HG03460 (cell line): ENCODE data around the gene CTU2.
"Not testable (repeated sequence)": the region's sequence is repeated elsewhere in the genome, so short reads cannot be mapped to it uniquely, and the experiment has no call there.

Experiments used
- ATAC-seq: cut with Tn5 transposase; IDR thresholded peaks from one replicate; pipeline ENCODE4 v1.9.1; 2021; ENCODE audit not compliant: unreplicated experiment

CTU2 gene

DNA sequence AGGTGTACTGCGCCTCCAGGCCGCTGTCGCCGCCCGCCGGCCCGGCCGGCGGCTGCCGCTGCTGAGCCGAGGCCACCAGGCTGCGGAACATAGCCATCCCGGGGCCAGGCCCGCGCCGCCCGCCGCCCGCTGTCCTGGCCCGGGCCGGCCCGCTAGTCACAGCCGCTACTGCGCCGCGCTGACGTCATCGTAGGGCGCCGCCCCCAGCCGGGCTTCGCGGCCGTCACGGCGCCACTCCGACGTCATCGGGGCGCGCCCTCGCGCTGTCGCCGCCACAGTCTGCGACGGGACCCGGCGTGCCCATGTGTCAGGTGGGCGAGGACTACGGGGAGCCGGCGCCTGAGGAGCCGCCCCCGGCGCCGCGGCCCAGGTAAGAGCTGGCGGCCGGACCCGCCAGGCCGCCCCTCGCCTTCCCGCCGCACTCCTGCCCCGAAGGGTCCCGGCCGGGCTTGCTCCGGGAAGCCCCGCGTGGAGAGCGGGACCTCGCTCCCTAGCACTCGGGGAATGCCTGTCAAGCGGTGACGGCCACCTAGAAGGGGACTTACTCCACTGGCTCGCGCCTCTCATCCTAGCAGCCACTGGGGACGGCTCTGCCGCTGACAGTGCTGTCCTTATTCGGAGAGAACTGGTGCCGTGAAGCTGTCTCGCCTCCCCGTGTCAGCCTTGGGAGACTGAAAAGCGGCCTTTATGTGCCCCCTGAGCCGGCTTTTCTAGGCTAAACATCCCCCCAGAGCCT, at the start of gene CTU2, which contains the start of gene RNF166:
CTU2 (plus strand) TSS at position 275 of the 736 bp plus-strand sequence; CDS start at position 303, 28 bp downstream.
RNF166 (minus strand) TSS at position 180 of the 736 bp plus-strand sequence; CDS start at position 97, 83 bp downstream.
- ATAC-seq: peak; percentile 60

DNA sequence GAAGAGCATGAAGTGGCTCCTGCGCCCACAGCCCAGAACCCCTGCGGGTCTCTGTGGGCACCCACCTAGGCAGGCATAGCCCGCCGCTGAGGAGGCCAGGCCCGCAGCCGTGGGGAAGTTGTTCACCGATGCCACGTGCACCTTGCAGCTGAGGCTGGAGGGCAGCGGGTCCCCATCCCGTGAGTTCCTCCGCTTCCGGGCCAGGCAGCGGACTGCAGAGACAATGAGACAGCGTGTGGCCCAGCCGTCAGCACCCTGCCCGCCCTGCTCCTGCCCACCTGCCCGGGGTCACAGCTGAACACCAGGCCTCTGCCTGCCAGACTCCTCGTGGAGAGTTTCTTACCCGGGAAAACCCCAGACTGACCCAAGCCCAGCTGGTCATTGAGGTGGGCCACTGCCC, 48.9 kb upstream of the CTU2 start:
- ATAC-seq: no peak

DNA sequence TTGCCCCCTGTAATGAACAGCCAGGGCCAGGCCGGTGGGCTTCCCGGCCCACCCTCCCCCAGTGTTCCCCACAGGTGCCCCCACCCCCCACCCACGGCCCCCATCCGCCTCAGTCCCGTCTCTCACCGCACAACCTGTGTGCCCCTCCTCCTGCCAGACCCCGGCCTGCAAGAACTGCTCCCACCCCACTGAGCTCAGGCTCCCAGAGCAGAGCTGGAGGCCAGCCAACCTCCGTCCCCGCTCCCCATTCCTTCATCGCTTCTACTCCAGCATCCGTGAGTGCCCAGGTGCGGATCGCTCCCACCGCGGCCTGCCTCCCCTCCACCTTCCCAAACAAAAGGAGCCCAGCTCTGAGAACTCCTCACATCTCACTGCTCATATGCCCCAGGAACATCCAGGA, 47.6 kb upstream of the CTU2 start:
- no peak for ATAC-seq

DNA sequence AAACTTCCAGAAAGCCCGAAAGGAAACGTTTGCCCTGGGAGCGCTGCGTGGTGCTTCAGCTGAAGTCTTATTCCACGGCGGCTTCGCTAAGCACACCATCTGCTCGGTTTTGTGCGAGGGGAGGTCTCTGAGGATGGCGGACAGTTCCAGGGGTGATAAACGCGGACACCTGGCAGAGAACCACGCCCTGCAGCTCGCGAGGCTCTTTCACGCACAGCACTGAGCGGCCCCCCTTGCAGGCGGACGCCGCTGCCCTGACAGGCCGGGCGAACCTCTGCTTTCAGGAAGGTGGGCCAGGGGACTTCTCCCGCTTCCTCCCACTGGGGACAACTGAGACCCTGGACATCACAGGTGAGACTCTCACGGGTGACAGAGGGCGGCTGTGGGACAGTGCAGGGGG, 47.1 kb upstream of the CTU2 start:
- ATAC-seq: no peak

DNA sequence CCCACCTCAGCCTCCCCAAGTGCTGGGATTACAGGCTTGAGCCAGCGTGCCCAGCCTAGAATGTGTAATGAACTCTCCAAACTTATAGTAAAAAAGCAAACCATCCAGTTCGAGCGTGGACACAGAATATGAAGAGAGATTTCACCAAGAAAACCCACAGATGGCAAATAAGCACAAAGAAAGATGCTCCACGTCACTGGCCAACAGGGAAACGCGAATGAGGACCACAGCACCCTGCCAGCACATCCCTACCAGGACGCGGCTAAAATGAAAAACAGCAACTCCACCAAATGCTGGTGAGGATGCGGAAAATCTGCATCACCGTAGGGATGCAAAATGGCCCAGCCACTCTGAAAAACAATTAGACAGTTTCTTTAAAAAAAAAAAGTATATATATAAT, 44.8 kb upstream of the CTU2 start:
- ATAC-seq: no peak

DNA sequence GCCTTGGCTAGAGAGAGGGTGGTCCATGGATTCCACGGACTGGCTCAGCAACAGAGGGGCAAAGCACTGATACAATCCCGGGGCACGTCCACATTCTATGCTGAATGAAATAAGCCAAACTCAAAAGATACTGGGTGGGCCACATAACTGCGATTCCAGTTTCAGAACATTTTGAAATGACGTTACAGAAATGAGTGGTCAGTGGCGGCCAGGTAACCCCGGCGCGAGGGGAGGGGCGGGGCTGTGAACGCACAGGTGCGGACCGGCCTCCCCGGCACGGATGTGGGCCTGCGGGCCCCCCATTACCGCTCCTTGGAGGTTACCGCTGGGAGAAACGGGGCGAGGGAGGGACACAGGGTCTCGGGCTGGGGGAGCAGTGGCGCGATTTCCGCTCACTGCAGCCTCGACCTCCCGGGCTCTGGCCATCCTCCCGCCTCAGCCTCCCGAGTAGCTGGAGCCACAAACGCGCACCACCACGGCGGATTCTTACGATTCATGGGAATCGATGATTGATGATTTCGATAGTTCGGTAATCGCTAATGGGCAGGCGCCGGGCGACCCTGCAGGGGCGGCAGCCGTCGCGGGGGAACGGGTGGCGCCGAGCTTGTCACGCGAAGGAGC, 44.0 kb upstream of the CTU2 start:
- ATAC-seq: no peak

DNA sequence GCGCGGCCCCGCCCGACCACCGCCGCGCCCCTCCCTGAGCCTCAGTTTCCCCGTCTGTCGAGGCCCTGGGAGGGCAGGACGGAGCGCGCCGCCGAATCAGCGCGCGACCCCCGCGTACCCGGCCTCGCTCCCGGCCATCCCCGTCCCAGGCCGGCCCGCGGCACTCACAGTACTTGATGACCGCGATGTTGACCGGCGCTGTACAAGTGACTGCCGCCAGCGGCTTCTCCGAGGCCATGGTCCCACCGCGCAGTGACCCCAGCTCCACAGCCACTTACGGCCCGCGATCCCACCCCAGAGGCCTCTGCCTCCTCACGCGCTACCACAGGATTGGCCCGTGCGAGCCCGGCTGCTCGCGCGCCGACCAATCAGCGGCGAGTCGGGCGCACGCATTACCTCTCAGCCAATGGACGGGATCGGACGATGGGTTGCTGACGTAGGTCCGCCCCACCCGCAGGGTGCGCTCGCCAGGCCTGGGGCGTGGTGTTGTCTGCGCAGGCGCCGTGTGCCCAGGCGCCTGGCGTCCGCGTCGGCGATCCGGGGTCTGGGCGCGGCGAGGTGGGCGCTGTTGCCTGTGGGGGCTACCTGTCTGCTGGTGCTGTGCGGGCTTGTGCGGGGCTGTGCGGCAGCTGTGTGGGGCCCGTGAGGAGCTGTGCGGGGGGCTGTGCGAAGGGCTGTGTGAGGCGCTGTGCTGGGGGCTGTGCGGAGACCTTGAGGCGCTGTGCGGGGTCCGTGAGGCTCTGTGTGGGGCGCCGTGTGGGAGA, 43.3 kb upstream of the CTU2 start, which contains the start of gene MVD:
MVD (minus strand) TSS at position 249 of the 764 bp plus-strand sequence; CDS start at position 238, 11 bp downstream.
- ATAC-seq: peak; percentile 90

DNA sequence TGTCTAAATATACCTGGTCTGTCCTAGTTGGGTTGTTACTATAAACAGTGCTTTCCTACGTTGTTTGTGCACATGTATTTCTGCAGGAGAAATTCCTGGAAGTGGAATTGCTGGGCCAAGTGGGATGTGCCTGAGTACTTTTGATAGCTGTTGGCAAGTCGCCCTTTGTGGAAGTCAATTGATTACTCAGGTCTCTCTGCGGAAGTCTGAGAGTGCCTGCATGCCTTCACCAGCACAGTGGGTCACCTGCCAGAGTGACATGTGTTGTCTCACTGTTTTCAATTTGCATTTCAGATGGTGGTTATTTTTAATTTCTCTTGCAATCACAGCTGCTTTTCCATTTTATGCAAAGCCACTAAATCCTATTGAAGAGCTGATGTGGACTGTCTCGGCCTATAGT, 41.2 kb upstream of the CTU2 start:
- ATAC-seq: no peak

DNA sequence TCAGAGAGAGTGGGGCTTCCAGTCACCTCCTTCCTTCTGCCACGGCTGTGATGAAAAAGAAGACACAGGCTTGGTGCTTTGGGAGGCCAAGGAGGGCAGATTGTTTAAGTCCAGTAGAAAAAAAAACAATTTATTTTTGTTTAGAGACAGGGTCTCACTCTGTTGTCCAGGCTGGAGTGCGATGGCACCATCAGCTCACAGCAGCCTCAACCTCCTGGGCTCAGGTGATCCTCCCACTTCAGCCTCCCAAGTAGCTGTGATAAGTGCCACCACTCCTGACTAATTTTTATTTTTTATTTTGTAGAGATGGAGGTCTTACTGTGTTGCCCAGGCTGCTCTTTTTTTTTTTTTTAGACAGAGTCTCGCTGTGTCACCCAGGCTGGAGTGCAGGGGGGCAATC, 40.7 kb upstream of the CTU2 start:
- ATAC-seq: no peak

DNA sequence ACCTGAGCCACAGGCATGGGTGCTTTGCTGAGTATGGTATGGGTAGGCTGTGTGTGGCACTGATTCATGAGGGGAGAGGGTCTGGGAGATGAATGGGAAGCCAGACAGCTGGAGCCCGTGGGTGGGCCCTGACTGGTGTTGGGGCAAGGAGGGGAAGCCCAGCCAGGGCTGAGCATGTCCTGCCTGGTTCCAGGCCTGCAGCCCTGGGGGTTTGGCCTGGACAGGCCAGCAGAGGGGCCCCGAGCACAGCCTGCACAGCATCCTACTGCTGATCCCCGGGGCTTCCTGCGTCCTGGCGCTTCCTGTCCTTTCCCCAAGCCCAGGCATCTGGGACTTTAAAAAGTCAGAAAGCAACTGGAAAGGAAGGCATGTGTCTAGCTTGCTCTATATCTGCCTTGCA, 38.8 kb upstream of the CTU2 start:
- no peak for ATAC-seq

DNA sequence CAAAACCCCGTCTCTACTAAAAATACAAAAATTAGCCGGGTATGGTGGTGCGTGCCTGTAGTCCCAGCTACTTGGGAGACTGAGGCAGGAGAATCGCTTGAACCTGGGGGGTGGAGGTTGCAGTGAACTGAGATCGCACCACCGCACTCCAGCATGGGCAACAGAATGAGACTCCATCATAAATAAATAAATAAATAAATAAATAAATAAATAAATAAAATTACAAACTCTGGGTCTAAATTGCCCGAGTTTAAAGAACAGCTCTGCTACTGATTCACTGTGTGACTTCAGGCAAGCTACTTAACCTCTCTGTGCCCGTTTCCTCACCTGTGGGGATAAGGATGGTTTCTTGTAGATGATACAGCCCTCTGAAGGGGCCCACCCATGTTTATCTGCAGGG, 36.8 kb upstream of the CTU2 start:
- ATAC-seq: not testable (repeated sequence)

DNA sequence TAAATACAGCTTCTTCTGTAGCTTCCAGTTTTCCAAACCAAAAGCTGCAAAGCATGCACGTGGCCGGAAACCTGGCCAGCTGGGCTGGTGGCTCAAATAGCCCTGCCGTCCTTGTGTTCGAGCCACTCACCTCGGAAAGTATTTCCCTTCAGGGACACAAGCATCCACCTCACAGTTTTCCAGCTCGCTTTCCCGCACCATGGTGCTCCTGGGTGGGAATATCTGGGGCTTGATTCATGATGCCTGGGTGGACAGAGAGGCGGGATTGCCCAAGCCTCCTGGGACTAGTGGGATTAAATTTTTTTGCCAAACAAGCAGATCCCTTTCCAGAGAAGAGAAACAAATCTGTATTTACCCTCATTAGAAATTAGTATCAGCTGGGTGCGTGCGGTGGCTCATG, 36.3 kb upstream of the CTU2 start:
- ATAC-seq: no peak

DNA sequence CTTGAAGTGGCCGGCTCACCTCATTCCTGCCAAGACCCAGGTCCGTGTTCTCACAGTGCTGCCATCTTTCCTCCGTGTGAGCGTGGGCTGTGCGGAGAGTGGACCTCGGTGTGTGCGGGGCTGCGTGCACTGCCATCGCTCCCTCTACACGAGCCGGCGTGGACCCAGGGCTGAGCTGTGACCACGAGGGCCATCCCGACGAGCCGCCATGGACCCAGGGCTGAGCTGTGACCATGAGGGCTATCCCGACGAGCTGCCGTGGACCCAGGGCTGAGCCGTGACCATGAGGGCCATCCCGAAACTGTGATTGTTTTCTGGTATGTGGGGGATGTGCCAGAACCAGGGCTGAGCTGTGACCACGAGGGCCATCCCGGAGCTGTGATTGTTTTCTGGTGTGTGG, 34.5 kb upstream of the CTU2 start:
- no peak for ATAC-seq

DNA sequence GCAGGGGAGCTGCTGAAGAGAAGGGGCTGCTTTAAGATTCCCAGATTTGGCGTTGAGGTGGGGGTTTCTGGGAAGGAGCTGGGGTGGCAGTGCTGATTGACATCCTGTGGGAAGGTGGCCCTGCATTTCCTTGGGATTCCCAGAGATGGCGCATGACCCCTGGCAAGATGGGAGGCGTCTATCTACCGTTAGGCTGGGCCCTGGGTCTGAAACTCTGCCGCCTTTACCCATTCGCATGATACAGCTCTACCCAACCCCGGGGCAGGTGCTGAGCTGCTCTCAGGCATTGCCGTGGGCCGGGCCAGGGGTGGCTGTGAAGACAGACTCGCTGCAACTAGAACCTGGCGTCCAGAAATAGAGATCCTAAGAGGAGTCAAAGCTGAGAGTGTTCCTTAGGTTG, 33.5 kb upstream of the CTU2 start:
- no peak for ATAC-seq

DNA sequence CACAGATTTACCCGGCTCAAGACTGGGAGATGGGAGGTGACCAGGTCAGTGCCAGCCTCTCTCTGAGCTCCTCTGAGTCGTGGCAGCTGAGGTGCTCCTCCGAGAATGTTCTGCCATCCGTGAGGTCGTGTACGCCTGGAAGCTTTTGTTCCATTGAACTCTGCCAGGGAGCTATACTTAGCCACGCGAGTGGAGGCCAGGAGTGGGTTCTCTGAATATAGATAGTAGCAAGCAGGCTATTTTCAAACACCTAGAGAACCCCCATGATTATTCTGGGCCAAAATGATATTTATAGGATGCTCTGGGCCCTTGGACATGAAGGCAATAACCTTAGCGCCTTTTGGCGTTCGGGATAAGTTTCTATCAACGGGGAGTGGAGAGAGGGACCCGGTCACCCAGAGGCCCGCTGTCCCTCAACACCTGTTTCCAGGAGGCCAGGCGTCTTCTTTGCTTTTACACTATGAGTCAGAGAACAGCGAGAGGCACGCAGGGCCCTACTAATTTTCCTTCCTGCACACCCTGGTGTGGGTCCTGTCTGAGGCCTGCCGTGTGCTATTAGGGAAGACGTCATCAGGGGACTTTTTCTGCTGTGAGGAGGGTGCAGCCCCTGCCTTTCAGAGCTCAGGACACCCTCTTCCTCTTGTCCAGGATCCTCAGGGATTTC, 32.5 kb upstream of the CTU2 start:
- no peak for ATAC-seq

DNA sequence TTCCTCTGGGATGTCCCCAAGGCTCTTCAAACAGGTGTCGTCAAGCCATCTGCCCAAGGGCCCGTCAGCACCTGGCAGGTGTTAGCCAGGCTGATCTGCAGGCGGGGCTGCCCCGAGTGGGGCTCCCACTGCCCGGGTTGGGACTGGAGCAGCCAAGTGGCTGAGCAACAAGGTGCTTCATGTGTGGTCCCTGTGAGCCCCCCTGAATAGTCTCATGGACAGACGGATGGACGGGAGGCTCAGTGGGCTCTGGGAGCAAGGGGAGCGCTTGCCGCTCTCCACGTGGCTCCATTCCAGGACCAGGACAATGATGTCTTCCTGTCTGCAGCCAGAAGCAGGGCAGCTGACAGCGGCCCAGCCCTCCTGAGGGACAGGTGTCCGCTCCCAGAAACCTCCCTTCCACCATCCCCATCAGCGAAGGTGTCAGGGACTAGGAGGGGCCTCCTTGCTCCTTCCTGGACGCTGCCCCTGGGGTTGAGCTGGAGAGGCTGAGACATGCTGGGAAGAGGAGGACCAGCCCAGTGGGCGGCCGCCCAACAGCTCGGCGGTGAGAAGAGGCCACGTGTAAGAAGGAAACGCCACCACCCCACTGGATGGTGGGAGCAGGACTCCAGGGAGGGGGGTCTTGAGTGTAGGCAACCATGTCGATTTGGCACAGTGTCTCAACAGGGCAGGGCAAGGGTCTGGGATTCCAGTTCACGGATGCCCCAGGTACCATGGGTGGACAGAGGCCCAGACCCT, 29.6 kb upstream of the CTU2 start:
- no peak for ATAC-seq

DNA sequence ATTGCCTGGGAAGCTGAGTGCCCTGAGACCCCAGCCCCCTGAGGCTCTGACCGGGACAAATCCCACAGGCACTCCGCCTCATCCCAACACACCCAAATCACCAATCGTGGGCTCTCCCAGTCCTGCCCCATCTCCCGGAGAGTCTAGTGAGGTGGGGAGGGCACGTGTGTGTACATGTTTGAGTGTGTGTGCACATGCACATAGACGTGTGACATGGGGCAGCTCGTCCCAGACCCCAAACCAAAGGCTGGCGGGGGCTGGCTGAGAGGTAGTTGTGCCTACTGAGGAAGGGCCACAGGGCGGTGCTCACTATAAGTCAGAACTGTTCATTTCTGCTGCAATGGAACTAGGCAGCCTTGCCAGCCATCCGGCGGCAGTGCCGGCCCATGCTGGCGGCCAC, 28.6 kb upstream of the CTU2 start:
- no peak for ATAC-seq

DNA sequence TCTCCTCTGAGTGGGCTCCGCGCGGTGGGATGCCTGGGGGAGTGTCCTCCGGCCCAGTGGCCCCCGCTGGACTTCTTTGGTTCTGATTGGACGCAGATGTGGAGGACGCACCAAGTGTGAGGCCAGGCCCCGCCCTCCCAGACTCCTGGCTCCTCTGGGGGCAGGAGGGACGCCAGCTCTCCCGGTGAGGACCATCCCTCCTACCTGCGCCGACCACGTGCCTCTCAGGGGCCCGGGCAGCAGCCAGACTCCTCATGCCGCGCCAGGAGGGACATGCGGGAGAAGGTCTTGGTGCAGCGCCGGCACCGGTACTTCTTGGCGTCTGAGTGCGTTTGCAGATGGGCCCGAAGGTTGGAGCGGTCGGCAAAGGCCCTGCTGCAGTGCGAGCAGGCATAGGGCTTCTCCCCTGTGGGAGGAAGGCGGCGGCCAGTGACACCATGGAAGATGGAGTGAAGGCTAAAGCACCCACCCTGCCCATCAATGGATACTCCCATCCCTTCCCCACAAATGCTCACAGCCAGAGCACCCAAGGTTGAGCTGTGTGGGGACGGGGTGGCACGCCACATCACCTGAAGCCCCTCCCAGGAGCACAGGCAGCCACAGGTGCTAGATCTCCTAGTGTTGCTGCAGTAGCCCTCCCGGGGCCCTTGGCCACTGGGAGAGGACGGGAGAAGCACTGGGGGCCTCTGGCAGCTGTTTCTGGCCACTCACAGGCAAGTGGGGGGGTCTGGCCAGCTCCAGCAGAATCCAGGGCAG, 27.9 kb upstream of the CTU2 start:
- no peak for ATAC-seq

DNA sequence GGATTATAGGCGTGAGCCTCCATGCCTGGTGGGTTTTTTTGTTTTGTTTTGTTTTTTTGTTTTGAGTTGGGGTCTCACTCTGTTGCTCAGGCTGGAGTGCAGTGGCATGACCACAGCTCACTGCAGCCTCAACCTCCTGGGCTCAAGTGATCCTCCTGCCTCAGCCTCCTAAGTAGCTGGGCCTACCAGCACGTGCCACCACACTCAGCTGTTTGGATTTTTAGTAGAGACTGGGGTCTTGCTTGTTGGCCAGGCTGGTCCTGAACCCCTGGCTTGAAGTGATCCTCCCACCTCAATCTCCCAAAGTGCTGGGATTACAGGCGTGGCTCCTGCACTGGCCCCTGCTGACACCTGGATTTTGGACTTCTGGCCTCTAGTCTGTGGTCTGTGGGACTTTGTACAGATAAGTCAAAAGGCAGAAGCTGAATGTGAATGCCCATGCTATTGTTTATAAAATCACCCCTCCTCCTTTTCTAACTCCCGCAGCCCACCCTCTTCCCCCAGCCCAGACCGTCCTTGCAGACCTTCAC, 25.7 kb upstream of the CTU2 start:
- no peak for ATAC-seq
